Nephron progenitor cell (in vitro differentiated cells): ENCODE results near the gene KRT81.

Source experiments
- DNase-seq: peaks from one replicate; pipeline ENCODE4 v3.0.0; 2021
- H3K27ac Mint-ChIP-seq: 2 replicates; pipeline ENCODE4 v1.8.0; 2021; ENCODE audit warnings: mild to moderate bottlenecking, moderate library complexity, mixed read lengths
- H3K27me3 Mint-ChIP-seq: 2 replicates; pipeline ENCODE4 v1.8.0; 2021; ENCODE audit warnings: mild to moderate bottlenecking, low read depth, mixed read lengths; ENCODE audit not compliant: poor library complexity
- H3K36me3 Mint-ChIP-seq: 2 replicates; pipeline ENCODE4 v1.8.0; 2021; ENCODE audit warnings: low read depth, mixed read lengths
- H3K4me1 Mint-ChIP-seq: 2 replicates; pipeline ENCODE4 v1.8.0; 2021; ENCODE audit warnings: mixed read lengths
- H3K4me3 Mint-ChIP-seq: 2 replicates; pipeline ENCODE4 v1.8.0; 2021; ENCODE audit warnings: mild to moderate bottlenecking, moderate library complexity, mixed read lengths
- H3K9me3 Mint-ChIP-seq: 2 replicates; pipeline ENCODE4 v1.8.0; 2021; ENCODE audit warnings: mild to moderate bottlenecking, moderate library complexity, mixed read lengths
- CTCF ChIP-seq: fragments of 200-600 bp; sonication (generic); IDR thresholded peaks from 2 replicates; pipeline ENCODE4 v1.5.0; 2021; ENCODE audit warnings: antibody characterized with exemption

Gene KRT81

GRCh38 chr12:52249511-52250047, 41.8 kb downstream of the KRT81 start:
- Mint-ChIP-seq H3K4me1 (peaks cover 56% of the 10 kb centered on the region), H3K4me3 (peak overlapping the region; percentile 61), H3K9me3 (no peaks in the 10 kb centered on the region), H3K27me3 (peaks cover 77% of the 10 kb centered on the region), H3K27ac (no peak overlapping the region), H3K36me3 (no peaks in the 10 kb centered on the region)
- no peak for DNase-seq
- no peak for TF ChIP-seq CTCF

DNA sequence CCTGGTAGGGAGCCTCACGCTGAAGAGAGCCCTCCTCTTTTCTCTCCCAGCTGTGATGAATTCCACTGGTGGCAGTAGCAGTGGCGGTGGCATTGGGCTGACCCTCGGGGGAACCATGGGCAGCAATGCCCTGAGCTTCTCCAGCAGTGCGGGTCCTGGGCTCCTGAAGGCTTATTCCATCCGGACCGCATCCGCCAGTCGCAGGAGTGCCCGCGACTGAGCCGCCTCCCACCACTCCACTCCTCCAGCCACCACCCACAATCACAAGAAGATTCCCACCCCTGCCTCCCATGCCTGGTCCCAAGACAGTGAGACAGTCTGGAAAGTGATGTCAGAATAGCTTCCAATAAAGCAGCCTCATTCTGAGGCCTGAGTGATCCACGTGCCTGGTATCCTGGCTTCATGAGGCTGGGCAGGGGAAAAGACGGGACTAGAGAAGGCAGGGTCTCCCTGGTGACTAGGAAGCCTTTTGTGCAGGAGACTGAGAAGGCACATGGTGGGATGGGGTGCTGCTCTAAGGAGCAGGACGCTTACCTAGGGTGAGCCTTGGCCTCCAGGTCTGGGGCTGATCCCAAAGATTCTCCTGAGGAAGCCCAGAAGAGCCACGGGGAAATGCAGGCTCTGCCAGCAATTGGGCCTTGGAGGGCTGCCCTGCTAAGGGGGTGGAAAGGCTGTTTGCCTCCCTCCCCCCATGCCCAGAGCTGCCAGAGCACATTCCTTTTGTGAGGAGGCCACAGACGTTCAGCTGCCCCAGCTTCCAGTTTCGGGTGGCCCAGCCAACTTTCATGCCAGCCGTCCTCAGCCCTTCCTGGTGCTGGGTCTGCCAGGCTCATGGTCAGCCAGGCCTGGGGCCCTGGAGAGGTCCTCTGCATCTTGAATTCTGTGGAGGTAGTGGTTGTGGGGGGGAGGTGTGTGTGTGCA, 42.5 kb downstream of the KRT81 start:
- H3K27me3 Mint-ChIP-seq: peaks cover 69% of the 10 kb centered on the region
- no peak for DNase-seq
- no peak overlapping the region for H3K4me3 Mint-ChIP-seq
- peaks cover 63% of the 10 kb centered on the region for H3K4me1 Mint-ChIP-seq
- H3K36me3 Mint-ChIP-seq: no peaks in the 10 kb centered on the region
- TF ChIP-seq CTCF: no peak
- H3K27ac Mint-ChIP-seq: no peak overlapping the region
- H3K9me3 Mint-ChIP-seq: no peaks in the 10 kb centered on the region

DNA sequence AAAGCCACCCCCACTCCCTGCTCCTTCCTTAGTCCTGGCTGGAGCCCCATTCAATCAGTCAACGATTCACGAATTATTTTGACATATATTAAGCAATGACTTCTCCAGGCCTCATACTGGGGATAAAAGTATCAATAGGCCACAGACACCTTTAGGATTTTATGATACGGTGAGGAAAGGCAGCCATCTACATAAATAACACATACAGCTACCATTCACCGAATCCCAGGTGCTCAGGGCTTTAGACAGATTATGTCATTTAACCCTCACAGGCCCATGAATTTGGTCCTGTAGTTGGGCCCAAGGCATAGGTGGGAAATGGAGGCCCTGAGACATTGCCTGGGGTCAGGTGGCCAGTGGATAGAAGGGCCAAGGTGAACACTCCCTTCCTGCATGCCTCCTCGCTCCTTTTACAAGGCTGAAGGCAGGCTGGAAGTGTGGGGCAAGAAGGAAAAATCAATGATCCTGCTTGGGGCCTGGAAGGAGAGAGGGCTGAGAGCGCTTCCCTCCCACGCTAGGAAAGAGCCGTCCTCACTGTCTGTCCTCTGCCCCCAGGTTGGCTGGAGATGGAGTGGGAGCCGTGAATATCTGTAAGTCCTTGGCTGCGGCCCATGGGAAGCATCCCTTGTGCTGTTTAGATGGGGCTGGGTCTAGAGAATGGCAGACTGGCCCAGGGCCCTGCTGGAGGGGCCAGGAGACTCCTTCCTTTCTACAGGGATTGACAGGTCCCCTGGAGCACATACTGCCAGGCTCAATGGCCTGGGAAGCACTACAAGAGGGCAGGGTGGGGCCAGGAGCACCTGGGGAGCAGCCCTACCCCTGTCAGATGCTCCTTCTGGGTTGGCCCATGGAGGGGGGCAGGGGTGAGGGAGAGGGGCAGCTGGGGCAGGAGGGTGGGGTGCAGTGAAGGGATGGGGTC, 43.5 kb downstream of the KRT81 start:
- H3K4me1 Mint-ChIP-seq: peaks cover 66% of the 10 kb centered on the region
- H3K9me3 Mint-ChIP-seq: no peaks in the 10 kb centered on the region
- H3K36me3 Mint-ChIP-seq: no peaks in the 10 kb centered on the region
- no peak for DNase-seq
- TF ChIP-seq CTCF: no peak
- H3K27me3 Mint-ChIP-seq: peaks cover 66% of the 10 kb centered on the region
- H3K4me3 Mint-ChIP-seq: no peak overlapping the region
- H3K27ac Mint-ChIP-seq: no peak overlapping the region

GRCh38 chr12:52246720-52247621, 44.4 kb downstream of the KRT81 start:
- no peak for DNase-seq
- H3K27ac Mint-ChIP-seq: no peak overlapping the region
- H3K27me3 Mint-ChIP-seq: peaks cover 58% of the 10 kb centered on the region
- no peaks in the 10 kb centered on the region for H3K36me3 Mint-ChIP-seq
- H3K4me1 Mint-ChIP-seq: peaks cover 58% of the 10 kb centered on the region
- H3K4me3 Mint-ChIP-seq: no peak overlapping the region
- TF ChIP-seq CTCF: no peak
- H3K9me3 Mint-ChIP-seq: no peaks in the 10 kb centered on the region

DNA sequence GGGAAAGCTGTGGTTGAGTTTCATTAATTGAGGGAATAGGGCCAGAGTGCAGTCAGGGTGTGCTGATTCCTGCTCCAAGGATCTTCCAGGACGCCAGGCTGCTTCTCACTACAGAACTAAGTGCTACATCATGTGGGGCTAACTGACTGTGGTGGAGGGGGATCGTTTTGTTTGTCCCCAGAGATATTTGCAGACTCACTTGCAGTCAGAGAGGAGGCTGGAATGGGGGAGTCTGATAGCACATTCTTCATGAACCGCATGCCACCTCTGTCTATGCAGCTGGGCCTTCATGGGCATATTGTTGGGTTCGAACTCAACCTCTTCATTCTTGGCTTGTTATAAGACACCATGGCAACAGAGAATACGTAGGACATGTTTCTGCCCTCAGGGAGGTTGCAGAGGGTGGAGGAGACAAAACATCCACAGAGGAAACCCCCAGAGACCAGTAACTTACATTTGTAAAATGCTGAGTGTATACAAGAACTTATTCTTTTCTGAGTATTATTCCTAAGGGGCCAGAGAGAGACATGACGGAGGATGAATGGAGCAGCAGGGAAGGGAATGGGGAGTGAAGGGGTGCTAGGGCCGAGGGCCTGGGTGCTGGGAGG, 45.3 kb downstream of the KRT81 start:
- Mint-ChIP-seq H3K27me3 (peaks cover 49% of the 10 kb centered on the region), H3K27ac (no peak overlapping the region), H3K36me3 (no peaks in the 10 kb centered on the region), H3K4me3 (no peak overlapping the region), H3K4me1 (peaks cover 54% of the 10 kb centered on the region), H3K9me3 (no peaks in the 10 kb centered on the region)
- TF ChIP-seq CTCF: no peak
- DNase-seq: no peak
